GM19463 (cell line): Measurements from ENCODE around the gene CHPF2.
A peak's percentile ranks its signal among the peaks of the same experiment; 100 is the strongest.

Experiments used
- ATAC-seq: cut with Tn5 transposase; IDR thresholded peaks from one replicate; pipeline ENCODE4 v1.9.1; 2021; ENCODE audit warnings: mild to moderate bottlenecking, moderate library complexity; ENCODE audit not compliant: unreplicated experiment

The CHPF2 gene

GRCh38 chr7:151260471-151260870 is 28.2 kb downstream of the CHPF2 start:
- ATAC-seq = no peak

- no peak for ATAC-seq
Observed at GRCh38 chr7:151260883-151261282, 28.6 kb downstream of the CHPF2 start.

GRCh38 chr7:151261529-151261928 is 29.2 kb downstream of the CHPF2 start:
- ATAC-seq = no peak

GRCh38 chr7:151264615-151265014 is 32.3 kb downstream of the CHPF2 start:
- ATAC-seq = no peak

DNA sequence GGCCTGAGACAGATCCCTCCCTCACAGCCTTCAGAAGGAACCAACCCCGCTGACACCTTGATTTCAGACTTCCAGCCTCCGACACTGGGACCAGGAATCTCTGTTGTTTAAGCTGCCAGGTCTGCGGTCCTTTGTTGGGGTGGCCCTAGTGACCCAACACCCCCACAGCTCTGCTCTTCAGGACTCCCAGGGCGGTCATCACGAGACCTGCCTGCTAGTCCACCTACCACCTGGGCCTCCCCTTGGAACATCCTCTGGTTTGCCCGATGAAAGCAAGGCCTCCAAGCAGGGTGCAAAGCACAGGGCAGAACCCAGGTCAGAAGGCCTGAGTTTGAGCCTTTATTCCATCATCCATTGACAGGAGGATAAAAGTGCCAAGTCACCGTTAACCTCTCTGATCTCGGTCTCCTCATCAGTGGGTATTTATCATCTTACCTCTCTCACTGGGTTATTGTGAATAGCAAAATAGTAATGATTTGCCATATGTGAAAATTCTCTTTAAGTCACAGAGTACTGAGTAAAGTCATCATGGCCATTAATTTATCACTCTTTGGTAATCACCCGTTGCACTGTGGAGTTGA is 33.2 kb downstream of the CHPF2 start:
- no peak for ATAC-seq

DNA sequence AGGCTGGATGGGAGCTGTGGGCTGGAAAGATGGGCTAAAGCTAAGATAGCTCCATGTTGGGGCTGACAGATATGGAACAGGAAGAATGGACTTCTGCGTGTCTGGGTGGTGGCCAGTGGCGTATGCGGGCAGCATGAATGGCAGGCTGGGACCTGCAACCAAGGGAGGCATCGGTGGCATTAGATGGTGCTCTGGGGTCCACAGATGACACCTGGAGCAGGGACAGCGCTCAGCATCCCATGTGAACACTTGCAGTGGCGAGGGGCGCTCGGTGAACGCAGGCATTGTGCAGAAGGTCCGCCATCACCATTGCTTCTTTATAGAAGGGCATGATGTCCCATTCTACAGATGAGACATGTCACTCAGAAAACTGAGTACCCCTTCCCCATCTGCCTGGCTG is 37.2 kb downstream of the CHPF2 start:
- ATAC-seq = no peak

GRCh38 chr7:151271699-151272355 is 39.5 kb downstream of the CHPF2 start:
- ATAC-seq = no peak

- ATAC-seq = no peak
Observed at GRCh38 chr7:151272405-151272804, 40.1 kb downstream of the CHPF2 start.

DNA sequence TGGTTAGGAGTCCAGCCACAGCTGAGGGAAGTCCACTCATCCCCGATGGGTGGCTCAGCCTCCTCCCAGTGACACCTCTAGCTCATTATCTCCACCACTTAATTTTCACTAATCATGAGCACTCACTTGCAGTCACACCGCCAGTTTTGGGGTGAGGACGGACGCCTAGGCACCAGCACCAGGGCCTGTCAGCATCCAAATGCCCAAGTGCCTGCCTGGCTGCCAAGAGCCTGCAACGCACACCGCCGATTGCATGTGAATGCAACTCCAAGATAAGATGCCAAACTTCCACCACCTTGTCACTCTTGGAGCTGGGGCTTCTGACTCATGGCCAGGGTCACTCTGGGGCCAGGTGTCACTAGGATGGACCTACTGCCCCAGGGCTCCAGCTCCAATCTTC is 40.6 kb downstream of the CHPF2 start:
- no peak for ATAC-seq

DNA sequence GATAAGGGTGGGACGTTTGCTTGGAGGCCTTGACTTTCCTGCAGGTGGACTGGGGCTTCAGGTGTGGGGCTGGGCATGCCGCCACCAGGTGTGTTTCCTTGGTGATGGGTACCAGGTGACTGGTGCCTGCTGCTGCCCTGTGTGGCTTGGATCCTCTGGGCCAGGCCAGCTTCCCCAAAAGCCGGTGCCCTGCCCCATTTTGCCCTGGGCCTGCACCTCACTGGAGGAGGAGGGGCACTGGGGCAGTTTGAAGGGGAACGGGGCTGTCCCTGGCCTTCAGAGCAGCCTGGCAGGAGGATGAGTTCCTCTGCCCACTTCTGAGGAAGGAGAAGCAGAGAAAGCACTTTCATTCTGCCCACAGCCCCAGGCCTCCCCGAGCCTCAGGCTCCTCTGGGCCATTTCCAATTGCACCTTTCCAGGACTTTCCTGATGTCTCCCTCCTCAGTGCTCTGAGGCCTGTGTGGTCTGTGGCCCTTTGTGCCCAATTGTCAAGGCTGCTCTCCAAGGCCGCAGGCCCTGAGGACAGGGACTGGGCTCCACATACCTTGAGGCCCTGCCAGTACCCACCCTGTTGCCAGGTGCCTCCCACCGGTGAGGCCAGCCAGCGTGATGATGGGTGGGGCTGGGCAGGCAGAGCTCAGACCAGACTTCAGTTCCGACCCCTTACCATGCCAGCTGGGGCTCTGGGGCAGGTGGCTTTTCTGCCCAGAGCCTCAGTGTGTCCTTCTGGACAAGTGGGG is 41.5 kb downstream of the CHPF2 start:
- no peak for ATAC-seq

GRCh38 chr7:151274396-151274795 is 42.1 kb downstream of the CHPF2 start:
- ATAC-seq = no peak

GRCh38 chr7:151274936-151275812 is 42.9 kb downstream of the CHPF2 start:
- ATAC-seq = no peak

- ATAC-seq = no peak
Observed at GRCh38 chr7:151275813-151276577, 43.7 kb downstream of the CHPF2 start.

GRCh38 chr7:151276666-151277590 is 44.6 kb downstream of the CHPF2 start:
- ATAC-seq = peak; percentile 62

DNA sequence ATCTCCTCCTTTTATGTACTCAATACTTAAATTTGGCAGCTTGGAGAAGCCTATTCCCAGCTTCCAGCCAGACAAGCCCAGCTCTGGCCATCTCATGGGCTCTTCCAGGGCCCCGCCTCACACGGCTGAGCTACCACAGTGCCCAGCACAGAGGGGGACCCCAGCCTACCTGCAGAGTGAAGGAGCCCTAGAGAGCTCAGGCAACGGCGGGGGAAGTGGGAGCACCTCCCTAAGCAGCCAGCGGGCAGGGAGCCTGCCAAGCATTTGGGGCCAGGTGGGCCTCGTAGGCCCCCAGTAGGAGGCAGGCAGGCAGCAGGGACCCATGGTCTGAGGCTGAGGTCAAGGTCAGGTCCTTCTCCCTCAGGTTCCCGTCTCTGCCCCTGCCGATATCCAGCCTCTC is 45.3 kb downstream of the CHPF2 start:
- no peak for ATAC-seq

DNA sequence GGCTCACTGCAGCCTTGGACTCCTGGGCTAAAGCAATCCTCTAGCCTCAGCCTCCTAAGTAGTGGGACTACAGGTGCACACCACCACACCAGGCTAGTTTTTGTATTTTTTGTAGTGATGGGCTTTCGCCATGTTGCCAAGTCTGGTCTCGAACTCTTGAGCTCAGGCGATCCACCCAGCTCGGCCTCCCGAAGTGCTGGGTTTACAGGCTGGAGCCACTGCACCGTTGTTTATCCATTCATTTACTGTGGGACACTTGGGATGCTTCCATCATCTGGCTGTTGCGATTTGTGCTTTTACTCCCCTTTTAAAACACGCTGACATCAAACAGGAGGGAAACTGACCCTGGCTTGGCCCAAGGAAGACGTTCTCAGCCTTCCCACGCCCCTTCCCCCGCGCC is 46.7 kb downstream of the CHPF2 start:
- no peak for ATAC-seq

- no peak for ATAC-seq
Observed at GRCh38 chr7:151279868-151280267, 47.6 kb downstream of the CHPF2 start.

DNA sequence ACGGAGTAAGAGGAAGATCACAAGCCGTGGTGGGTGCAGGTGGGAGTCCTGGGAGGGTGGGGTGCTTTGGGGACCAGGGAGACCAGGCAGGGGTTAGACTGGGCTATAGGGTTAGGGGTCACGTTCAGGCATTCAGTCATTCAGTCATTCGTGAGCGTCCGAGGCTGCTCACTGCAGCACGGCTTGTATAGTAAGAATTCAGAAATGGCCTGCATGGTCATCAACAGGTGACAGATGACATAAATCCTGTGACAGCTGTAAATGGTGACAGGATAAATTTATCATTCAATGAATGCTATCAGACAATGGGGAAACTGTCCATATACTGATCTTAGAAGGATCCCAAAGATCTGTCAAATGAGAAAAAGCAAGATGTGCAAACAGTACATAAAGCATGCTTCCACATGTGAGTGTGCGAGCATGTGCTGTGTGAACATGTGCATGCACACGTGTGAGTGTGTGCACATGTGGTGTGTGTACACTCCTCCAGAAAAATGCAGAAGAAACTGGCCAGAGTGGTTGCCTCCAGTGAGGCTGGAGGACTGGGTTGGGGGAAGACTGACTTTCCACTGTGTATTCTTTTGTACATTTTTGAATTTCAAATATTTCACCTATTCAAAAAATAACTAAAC is 48.2 kb downstream of the CHPF2 start:
- no peak for ATAC-seq

- no peak for ATAC-seq
Observed at GRCh38 chr7:151281686-151282085, 49.4 kb downstream of the CHPF2 start.
